Neuronal stem cell (in vitro differentiated cells): ENCODE results near the gene ALPL.

Experiments
- DNase-seq: peaks from one replicate; pipeline ENCODE4 v3.0.0-alpha.2; 2013; ENCODE audit warnings: low spot score
- H2AFZ ChIP-seq: one replicate; pipeline ENCODE4 v1.6.1; 2013; ENCODE audit warnings: mild to moderate bottlenecking, low read length, inconsistent platforms
- H2AK5ac ChIP-seq: 2 replicates; pipeline ENCODE4 v1.6.1; 2013; ENCODE audit warnings: low read depth, mild to moderate bottlenecking, inconsistent platforms, low read length, moderate library complexity, mixed read lengths
- H2BK120ac ChIP-seq: 2 replicates; pipeline ENCODE4 v1.6.1; 2013; ENCODE audit warnings: low read depth, mild to moderate bottlenecking, inconsistent platforms, low read length, moderate library complexity, mixed read lengths
- H2BK12ac ChIP-seq: one replicate; pipeline ENCODE4 v1.6.1; 2013; ENCODE audit warnings: low read length, inconsistent platforms
- H2BK15ac ChIP-seq: 2 replicates; pipeline ENCODE4 v1.6.1; 2013; ENCODE audit warnings: mild to moderate bottlenecking, low read length, inconsistent platforms, mixed read lengths
- H2BK5ac ChIP-seq: one replicate; pipeline ENCODE4 v1.6.1; 2013; ENCODE audit warnings: inconsistent platforms, mild to moderate bottlenecking, low read length, moderate library complexity
- H3K14ac ChIP-seq: one replicate; pipeline ENCODE4 v1.6.1; 2013; ENCODE audit warnings: low read length, inconsistent platforms
- H3K18ac ChIP-seq: 2 replicates; pipeline ENCODE4 v1.6.1; 2013; ENCODE audit warnings: low read length, inconsistent platforms
- H3K23ac ChIP-seq: 2 replicates; pipeline ENCODE4 v1.6.1; 2013; ENCODE audit warnings: low read depth, mild to moderate bottlenecking, mixed read lengths, low read length, inconsistent platforms; ENCODE audit not compliant: poor library complexity
- H3K27ac ChIP-seq: replicated peaks from 3 replicates; pipeline ENCODE4 v1.5.1; 2013; ENCODE audit warnings: low read length, inconsistent platforms
- H3K27me3 ChIP-seq, 3 experiments: 2 replicates each; pipeline ENCODE4 v1.6.1; 2013; ENCODE audit warnings: low read length in 3 of 3, mild to moderate bottlenecking in 2 of 3, inconsistent platforms in 1 of 3, low read depth in 1 of 3, mixed read lengths in 1 of 3, moderate library complexity in 1 of 3; ENCODE audit not compliant: control insufficient read depth in 3 of 3, insufficient read depth in 3 of 3
- H3K36me3 ChIP-seq, 2 donors: replicated peaks in 1 of 2; 2 replicates each; pipeline ENCODE4 v1.6.1; 2013; ENCODE audit warnings: low read length in 2 of 2; ENCODE audit not compliant: control insufficient read depth in 2 of 2, insufficient read depth in 2 of 2
- H3K4ac ChIP-seq: 2 replicates; pipeline ENCODE4 v1.6.1; 2013; ENCODE audit warnings: inconsistent platforms, mild to moderate bottlenecking, low read length, moderate library complexity
- H3K4me1 ChIP-seq, 2 donors: 1 replicate in 1 of 2; 2 replicates in 1 of 2; pipeline ENCODE4 v1.6.1; 2013; ENCODE audit warnings: low read length in 2 of 2, low read depth in 1 of 2; ENCODE audit not compliant: control insufficient read depth in 2 of 2, insufficient read depth in 1 of 2
- H3K4me2 ChIP-seq: one replicate; pipeline ENCODE4 v1.6.1; 2013; ENCODE audit warnings: mild to moderate bottlenecking, low read length, inconsistent platforms; ENCODE audit not compliant: insufficient read depth, poor library complexity, severe bottlenecking
- H3K4me3 ChIP-seq, 2 donors: 2 replicates each; pipeline ENCODE4 v1.5.1; 2013; ENCODE audit warnings: low read length in 2 of 2, mild to moderate bottlenecking in 2 of 2, inconsistent platforms in 1 of 2, moderate library complexity in 1 of 2
- H3K79me1 ChIP-seq: one replicate; pipeline ENCODE4 v1.6.1; 2013; ENCODE audit warnings: low read depth, mild to moderate bottlenecking, inconsistent platforms, low read length, moderate library complexity
- H3K9ac ChIP-seq: one replicate; pipeline ENCODE4 v1.6.1; 2013; ENCODE audit warnings: mild to moderate bottlenecking, low read depth, low read length, inconsistent platforms; ENCODE audit not compliant: poor library complexity
- H3K9me3 ChIP-seq, 2 donors: replicated peaks in 1 of 2; 2 replicates each; pipeline versions ENCODE3 to v1.6.1; 2013; ENCODE audit warnings: low read length in 2 of 2, mild to moderate bottlenecking in 2 of 2, inconsistent platforms in 1 of 2, low read depth in 1 of 2, mixed read lengths in 1 of 2, moderate library complexity in 1 of 2; ENCODE audit not compliant: control insufficient read depth in 2 of 2, insufficient read depth in 1 of 2
- H4K8ac ChIP-seq: one replicate; pipeline ENCODE4 v1.6.1; 2013; ENCODE audit warnings: low read depth, mild to moderate bottlenecking, inconsistent platforms, low read length, moderate library complexity
- H4K91ac ChIP-seq: one replicate; pipeline ENCODE4 v1.6.1; 2013; ENCODE audit warnings: low read length, low read depth, mild to moderate bottlenecking, inconsistent platforms; ENCODE audit not compliant: poor library complexity
- WGBS, 2 donors: extraction: QIAGEN DNeasy Blood & Tissue Kit; methylation state at CpG; one replicate each; pipeline ENCODE4 v1.1.7; 2013; ENCODE audit warnings: missing lambda C conversion rate in 2 of 2, mixed read lengths in 1 of 2; ENCODE audit not compliant: insufficient read length in 2 of 2, insufficient replicate concordance in 1 of 2; ENCODE audit errors: extremely low coverage in 2 of 2; 5-methylcytosine and 5-hydroxymethylcytosine counted together

Gene ALPL

DNA sequence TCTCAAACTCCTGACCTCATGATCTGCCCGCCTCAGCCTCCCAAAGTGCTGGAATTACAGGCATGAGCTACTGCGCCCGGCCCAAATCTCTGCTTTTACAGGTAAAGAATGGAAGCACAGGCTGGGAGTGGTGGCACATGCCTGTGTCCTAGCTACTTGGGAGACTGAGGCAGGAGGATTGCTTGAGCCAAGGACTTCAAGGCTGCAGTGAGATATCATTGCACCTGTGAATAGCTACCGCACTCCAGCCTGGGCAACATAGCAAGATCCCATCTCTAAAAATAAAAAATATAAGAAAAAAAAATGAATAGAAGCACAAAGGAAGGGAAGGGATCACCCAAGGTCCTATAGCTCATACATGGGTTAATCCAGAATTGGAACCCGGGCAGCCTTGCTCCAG lies 15.0 kb downstream of the ALPL start:
- no peak overlapping the region for H4K91ac ChIP-seq
- H2BK120ac ChIP-seq: no peak overlapping the region
- no peak overlapping the region for H3K9ac ChIP-seq
- no peaks in the 10 kb centered on the region for H3K27me3 ChIP-seq
- H4K8ac ChIP-seq: no peak overlapping the region
- no peaks in the 10 kb centered on the region for H3K36me3 ChIP-seq
- peaks cover 4 to 10% of the 10 kb centered on the region in 2 donors for H3K4me1 ChIP-seq
- no peak overlapping the region for H3K4ac ChIP-seq
- no peak overlapping the region for H3K23ac ChIP-seq
- no peak overlapping the region for H3K4me3 ChIP-seq
- no peak overlapping the region for H2BK12ac ChIP-seq
- H2BK5ac ChIP-seq: no peak overlapping the region
- H3K9me3 ChIP-seq: no peaks in the 10 kb centered on the region
- no peak overlapping the region for H3K14ac ChIP-seq
- DNase-seq: no peak
- no CpG with 5 or more reads among the region's 5 CpGs for WGBS, 2 donors
- H2AK5ac ChIP-seq: no peak overlapping the region
- no peak overlapping the region for H2BK15ac ChIP-seq
- H2AFZ ChIP-seq: no peak overlapping the region
- H3K4me2 ChIP-seq: no peak overlapping the region
- peaks cover 9% of the 10 kb centered on the region for H3K79me1 ChIP-seq
- no peak overlapping the region for H3K27ac ChIP-seq
- H3K18ac ChIP-seq: no peak overlapping the region

DNA sequence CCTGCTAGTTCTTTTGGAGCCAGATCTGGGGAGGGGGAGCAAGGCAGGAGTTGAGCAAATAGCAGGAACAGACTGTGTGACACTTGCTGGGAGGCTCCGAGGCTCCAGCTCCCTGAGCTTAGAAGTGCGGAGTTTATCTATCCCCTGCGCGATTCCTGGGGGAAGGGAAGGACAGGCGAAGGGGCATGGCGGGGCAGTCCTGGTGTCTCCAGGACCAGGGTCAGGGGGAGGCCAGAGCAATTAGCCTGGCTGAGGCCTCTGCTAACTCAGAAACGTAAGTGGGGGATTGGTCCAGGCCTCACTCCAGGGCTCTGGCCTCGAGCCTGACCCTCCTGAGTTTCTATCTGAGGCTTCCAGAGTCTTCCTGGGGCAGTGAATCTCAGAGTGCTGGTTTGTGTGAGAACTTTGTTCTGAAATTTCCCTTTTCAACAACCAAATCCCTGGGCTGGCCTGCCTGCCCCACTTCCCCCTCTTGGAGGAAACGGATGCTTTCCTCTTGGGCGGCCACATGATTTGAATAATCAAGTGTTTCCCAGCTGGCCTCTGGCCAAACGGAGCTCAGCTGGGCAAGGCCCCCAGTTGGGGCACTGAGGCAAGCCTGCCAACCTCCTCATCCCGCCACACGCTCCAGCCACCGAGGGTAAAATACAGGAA lies 15.6 kb downstream of the ALPL start:
- H3K27me3 ChIP-seq: no peaks in the 10 kb centered on the region

DNA sequence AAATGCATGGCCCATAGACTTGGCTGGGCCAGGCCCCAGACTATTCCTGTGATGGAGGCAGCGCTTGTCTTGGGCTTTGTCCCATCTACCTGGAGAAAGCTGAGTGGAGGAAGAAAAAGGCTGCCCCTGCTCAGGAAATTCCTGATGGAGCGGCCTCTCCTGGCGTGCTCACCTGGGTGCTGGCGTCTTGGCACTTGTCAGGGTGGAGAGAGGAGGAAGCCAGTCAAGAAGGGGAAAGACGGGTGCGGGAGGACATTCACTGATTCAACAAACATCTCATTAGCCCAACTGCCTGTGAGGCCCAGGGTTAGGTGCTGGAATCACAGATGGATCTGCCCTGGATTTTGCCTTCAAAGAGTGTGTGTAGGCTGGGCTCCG lies 16.1 kb downstream of the ALPL start:
- H2AFZ ChIP-seq: peak overlapping the region; percentile 82

More for the DNA sequence above, 15.6 kb downstream of the ALPL start:
- Histone ChIP-seq H2BK120ac (no peak overlapping the region), H3K9ac (no peak overlapping the region), H3K18ac (peak overlapping the region; percentile 80), H3K9me3 (no peaks in the 10 kb centered on the region), H3K4me1 (peaks cover 4 to 9% of the 10 kb centered on the region in 2 donors), H3K4me3 (no peak overlapping the region), H3K4ac (no peak overlapping the region), H3K4me2 (no peak overlapping the region), H3K23ac (peak overlapping the region; percentile 1), H4K8ac (no peak overlapping the region), H3K14ac (peak overlapping the region; percentile 44), H2AFZ (peak overlapping the region; percentile 82), H2BK15ac (no peak overlapping the region), H2BK12ac (no peak overlapping the region), H3K36me3 (no peaks in the 10 kb centered on the region), H3K79me1 (peaks cover 9% of the 10 kb centered on the region), H2BK5ac (no peak overlapping the region), H3K27ac (no peak overlapping the region), H4K91ac (no peak overlapping the region), H2AK5ac (no peak overlapping the region)
- no CpG with 5 or more reads among the region's 14 CpGs for WGBS, 2 donors
- no peak for DNase-seq

DNA sequence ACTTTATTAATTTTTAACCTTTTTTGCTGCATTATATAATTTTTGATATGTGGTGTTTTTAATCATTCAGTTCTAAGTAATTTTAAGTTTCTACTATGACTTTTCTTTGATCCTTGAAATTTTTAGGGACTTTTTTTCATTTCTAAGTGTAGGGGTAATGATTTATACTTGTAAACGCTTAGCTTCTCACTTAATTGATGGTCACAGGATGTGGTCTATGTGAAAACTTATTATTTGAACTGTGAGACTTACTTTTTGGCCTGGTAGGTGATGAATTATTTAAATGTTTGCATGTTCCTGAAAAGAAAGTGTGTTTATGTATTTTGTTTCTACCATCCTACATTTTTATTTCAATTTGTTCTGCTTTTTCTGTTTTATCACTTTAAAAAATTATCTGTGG lies 17.2 kb downstream of the ALPL start:
- Histone ChIP-seq H2BK5ac (no peak overlapping the region), H3K79me1 (peaks cover 7% of the 10 kb centered on the region), H2AK5ac (no peak overlapping the region), H3K4me1 (peaks cover 4 to 10% of the 10 kb centered on the region in 2 donors), H4K8ac (no peak overlapping the region), H3K14ac (no peak overlapping the region), H3K4me3 (no peak overlapping the region), H4K91ac (no peak overlapping the region), H2AFZ (no peak overlapping the region), H3K27me3 (no peaks in the 10 kb centered on the region), H2BK15ac (no peak overlapping the region), H3K23ac (no peak overlapping the region), H2BK12ac (no peak overlapping the region), H3K4me2 (no peak overlapping the region), H3K4ac (no peak overlapping the region), H3K9ac (no peak overlapping the region), H3K18ac (no peak overlapping the region), H3K36me3 (no peaks in the 10 kb centered on the region), H3K9me3 (no peaks in the 10 kb centered on the region), H2BK120ac (no peak overlapping the region), H3K27ac (no peak overlapping the region)
- no peak for DNase-seq
- no CpG with 5 or more reads among the region's 1 CpG for WGBS, 2 donors

More for the DNA sequence above, 16.1 kb downstream of the ALPL start:
- H4K8ac ChIP-seq: no peak overlapping the region
- H3K4me3 ChIP-seq: no peak overlapping the region
- no peak overlapping the region for H3K4ac ChIP-seq
- H3K23ac ChIP-seq: peak overlapping the region; percentile 1
- H2BK15ac ChIP-seq: no peak overlapping the region
- H4K91ac ChIP-seq: no peak overlapping the region
- H3K14ac ChIP-seq: no peak overlapping the region
- H2BK12ac ChIP-seq: no peak overlapping the region
- peaks cover 9% of the 10 kb centered on the region for H3K79me1 ChIP-seq
- no peak for DNase-seq
- peak overlapping the region; percentile 29 for H3K18ac ChIP-seq
- no peaks in the 10 kb centered on the region for H3K27me3 ChIP-seq
- WGBS, 2 donors: no CpG with 5 or more reads among the region's 7 CpGs
- H3K36me3 ChIP-seq: no peaks in the 10 kb centered on the region
- no peak overlapping the region for H2BK5ac ChIP-seq
- no peak overlapping the region for H2BK120ac ChIP-seq
- no peaks in the 10 kb centered on the region for H3K9me3 ChIP-seq
- H3K27ac ChIP-seq: no peak overlapping the region
- peaks cover 4 to 11% of the 10 kb centered on the region in 2 donors for H3K4me1 ChIP-seq
- no peak overlapping the region for H3K4me2 ChIP-seq
- no peak overlapping the region for H3K9ac ChIP-seq
- no peak overlapping the region for H2AK5ac ChIP-seq
